ENCODE measurements around the gene WHAMM. TPM values are rescaled to one million over a fixed set of nuclear protein-coding genes. Genes with fewer than 3 reads are reported as not detected.

Gene WHAMM
- total and polyA plus RNA-seq, 5 experiments from 2014 or later = 3.7 to 40.0 (median 5.8) TPM

GRCh38 chr15:82848241-82848993 lies 39.0 kb downstream of the WHAMM start:
- POLR2A ChIA-PET = interaction anchor here (1.3 kb wide), 1 partner anchor 11 kb away, joined by 3 read pairs; no protein-coding TSS in a partner anchor
- ATAC-seq (no peak), DNase-seq (no peak)
- Mint-ChIP-seq H3K4me3 (no peak overlapping the region), H3K36me3 (peaks cover 0 to 4% (median 0%) of the 10 kb centered on the region in 3 donors), H3K27me3 (peaks cover 0 to 2% (median 0%) of the 10 kb centered on the region in 5 donors), H3K9me3 (peaks cover 0 to 2% (median 0%) of the 10 kb centered on the region in 9 donors), H3K27ac (no peak overlapping the region), H3K4me1 (peaks cover 9 to 31% (median 20%) of the 10 kb centered on the region in 4 donors)

- ATAC-seq (peak; percentile 48 to 65), DNase-seq (peak in 8 of 10 donors; percentile 19 to 53 (median 34))
- peaks cover 0 to 2% (median 0%) of the 10 kb centered on the region in 3 donors for H3K36me3 Mint-ChIP-seq
- POLR2A ChIA-PET = interaction anchor here (1.3 kb wide), 1 partner anchor 12 kb away, joined by 3 read pairs; no protein-coding TSS in a partner anchor
- peak overlapping the region in 2 of 10 donors; percentile 20 to 22 for H3K4me3 Mint-ChIP-seq
- peaks cover 7 to 27% (median 21%) of the 10 kb centered on the region in 4 donors for H3K4me1 Mint-ChIP-seq
- no peaks in the 10 kb centered on the region for H3K9me3 Mint-ChIP-seq
- H3K27me3 Mint-ChIP-seq = peaks cover 0 to 2% (median 0%) of the 10 kb centered on the region in 5 donors
- peak overlapping the region in 4 of 10 donors; percentile 16 to 79 (median 48) for H3K27ac Mint-ChIP-seq
Observed at GRCh38 chr15:82849556-82850512, 40.4 kb downstream of the WHAMM start.

DNA sequence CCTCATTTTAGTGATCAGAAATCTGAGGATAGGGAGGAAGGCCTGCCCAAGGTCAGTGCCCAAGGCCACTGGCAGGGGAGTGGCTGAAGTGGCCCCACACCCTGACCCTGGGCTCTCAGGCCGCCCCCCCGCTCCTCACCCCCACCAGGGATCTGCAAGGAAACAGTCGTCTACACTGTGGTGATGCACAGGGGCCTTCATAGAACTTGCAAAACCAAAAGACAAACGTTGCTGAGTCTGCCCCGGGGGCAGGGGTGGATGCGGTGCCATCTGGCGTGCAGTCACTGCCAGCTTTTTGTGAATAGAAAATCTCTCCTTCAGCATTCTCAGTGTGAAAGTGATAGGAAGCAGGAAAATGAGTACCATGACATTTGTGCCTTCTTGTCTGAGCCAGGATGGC lies 41.3 kb downstream of the WHAMM start:
- Mint-ChIP-seq H3K4me1 (peaks cover 2 to 27% (median 16%) of the 10 kb centered on the region in 4 donors), H3K4me3 (no peak overlapping the region), H3K36me3 (peaks cover 0 to 2% (median 0%) of the 10 kb centered on the region in 3 donors), H3K9me3 (no peaks in the 10 kb centered on the region), H3K27ac (no peak overlapping the region), H3K27me3 (peaks cover 0 to 2% (median 0%) of the 10 kb centered on the region in 5 donors)
- POLR2A ChIA-PET = no interaction called here
- no peak for ATAC-seq
- DNase-seq = no peak

DNA sequence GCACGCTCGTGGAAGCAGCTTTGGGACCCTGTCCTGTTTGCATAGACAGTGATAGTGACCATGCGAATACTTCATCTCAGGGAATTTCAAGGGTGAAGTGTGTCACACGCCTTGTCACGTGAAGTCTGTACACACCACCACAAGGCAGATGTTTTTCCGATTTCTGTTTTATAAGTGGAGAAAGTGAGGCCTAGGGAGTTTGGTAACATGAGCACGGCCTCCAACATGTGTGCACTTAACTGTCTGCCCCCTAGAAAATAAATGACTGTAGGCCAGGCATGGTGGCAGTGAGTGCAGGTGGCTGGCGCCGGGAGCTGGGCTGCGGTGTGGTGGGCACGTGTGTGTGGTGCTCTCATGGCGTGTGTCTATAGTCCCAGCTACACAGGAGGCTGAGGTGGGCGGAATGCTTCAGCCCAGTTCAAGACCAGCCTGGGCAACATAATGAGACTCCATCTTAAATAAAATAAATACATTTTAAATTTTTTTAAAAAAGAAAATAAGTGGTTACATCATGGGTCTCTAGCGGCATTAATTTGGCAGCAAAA lies 42.0 kb downstream of the WHAMM start:
- Mint-ChIP-seq H3K27ac (no peak overlapping the region), H3K27me3 (peaks cover 0 to 2% (median 0%) of the 10 kb centered on the region in 5 donors), H3K36me3 (peaks cover 0 to 2% (median 0%) of the 10 kb centered on the region in 3 donors), H3K4me3 (no peak overlapping the region), H3K4me1 (peaks cover 2 to 32% (median 18%) of the 10 kb centered on the region in 4 donors), H3K9me3 (no peaks in the 10 kb centered on the region)
- DNase-seq (no peak), ATAC-seq (no peak)
- POLR2A ChIA-PET = no interaction called here

DNA sequence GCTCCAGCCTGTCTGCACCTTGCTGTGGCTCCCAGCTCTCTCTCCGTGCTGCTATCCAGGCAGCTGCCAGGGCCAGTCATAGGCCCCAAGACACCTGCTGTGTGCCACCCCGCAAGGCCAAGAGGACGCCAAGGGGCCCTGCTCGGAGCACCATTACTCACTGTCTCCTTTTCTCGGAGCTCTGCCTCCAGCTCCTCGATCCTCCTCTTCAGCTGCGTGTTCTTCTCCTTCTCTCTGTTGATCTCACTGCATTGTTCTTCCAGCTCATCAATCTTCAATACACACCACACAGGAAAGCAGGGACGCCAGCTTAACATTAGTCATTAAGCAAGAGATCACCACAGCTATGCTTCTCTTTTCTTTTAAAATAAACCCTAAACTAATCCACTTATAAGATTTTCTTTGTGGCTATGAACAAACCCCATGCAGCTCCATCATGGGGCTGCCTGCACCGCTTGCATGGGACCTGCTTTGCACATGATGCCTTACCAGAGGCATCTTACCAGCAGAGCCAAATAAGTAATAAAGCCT lies 42.6 kb downstream of the WHAMM start:
- Mint-ChIP-seq H3K36me3 (peaks cover 0 to 2% (median 0%) of the 10 kb centered on the region in 3 donors), H3K27ac (peak overlapping the region in 1 of 10 donors; percentile 54), H3K4me1 (peaks cover 2 to 32% (median 18%) of the 10 kb centered on the region in 4 donors), H3K4me3 (no peak overlapping the region), H3K9me3 (no peaks in the 10 kb centered on the region), H3K27me3 (peaks cover 0 to 2% (median 0%) of the 10 kb centered on the region in 5 donors)
- ATAC-seq (no peak), DNase-seq (no peak)
- POLR2A ChIA-PET = no interaction called here

- POLR2A ChIA-PET = no interaction called here
- Mint-ChIP-seq H3K36me3 (peaks cover 0 to 2% (median 0%) of the 10 kb centered on the region in 3 donors), H3K4me1 (peaks cover 2 to 32% (median 18%) of the 10 kb centered on the region in 4 donors), H3K27ac (peak overlapping the region in 4 of 10 donors; percentile 21 to 72 (median 37)), H3K27me3 (peaks cover 0 to 2% (median 0%) of the 10 kb centered on the region in 5 donors), H3K9me3 (no peaks in the 10 kb centered on the region), H3K4me3 (peak overlapping the region in 9 of 10 donors; percentile 6 to 81 (median 55))
- ATAC-seq = peak; percentile 46 to 60
- peak in 5 of 10 donors; percentile 11 to 39 (median 23) for DNase-seq
Observed at GRCh38 chr15:82852941-82853561, 43.6 kb downstream of the WHAMM start.

DNA sequence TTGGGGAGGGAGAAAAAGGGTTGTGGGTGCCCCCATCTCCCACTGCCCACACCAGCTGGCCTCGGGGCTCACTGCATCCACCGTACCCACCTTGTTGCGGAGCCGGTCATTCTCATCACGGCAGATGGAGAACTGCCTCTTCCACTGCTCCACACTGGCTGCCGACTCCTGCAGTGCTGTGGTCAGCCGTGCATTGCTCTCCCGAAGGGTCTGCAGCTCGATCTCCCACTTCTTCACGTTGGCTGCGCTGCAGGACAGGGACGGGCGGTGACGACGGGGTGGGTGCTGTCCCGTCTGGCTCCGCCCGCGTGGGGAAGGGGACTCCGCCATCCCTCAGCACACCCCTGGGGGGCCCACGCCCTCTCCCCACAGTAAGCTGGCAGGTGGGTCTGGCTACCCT lies 45.1 kb downstream of the WHAMM start:
- peaks cover 0 to 2% (median under 1%) of the 10 kb centered on the region in 3 donors for H3K36me3 Mint-ChIP-seq

DNA sequence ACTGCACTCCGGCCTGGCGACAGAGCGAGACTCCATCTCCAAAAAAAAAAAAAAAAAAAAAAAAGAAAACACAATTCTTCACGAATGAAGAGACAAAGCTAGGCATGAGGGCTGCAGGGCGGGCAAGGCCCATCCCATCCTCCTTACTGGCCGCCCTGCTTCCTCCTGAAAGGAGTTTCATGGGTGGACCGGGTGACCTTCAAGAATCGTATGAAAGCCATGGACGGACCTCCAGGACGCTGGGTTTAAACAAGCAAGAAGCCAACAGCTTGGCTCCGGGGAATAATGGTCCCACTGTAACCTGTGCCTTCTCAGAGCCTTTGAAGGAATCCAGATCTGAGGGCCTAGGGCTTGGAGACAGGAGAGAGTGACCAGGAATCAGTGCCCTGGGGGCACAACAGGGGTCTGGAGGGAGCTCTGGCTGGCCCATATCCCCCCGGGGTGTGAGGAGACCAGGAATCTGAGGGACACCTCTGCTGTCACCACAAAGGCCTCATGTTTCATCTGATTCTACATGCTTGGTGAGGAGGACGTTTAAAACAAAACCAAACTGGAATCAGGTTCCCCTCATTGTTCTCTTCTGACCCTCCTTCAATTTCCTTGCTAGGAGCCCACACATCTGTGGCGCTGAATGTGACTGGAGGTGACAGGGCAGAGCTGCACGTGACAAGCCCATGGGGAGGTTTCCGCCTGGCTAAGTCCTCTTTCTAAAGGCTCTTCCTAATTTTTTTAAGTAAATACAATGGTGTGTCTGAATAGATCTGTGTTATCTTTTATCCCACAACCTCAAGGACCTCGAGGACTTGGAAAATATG lies 46.1 kb downstream of the WHAMM start:
- no peaks in the 10 kb centered on the region for H3K9me3 Mint-ChIP-seq
- H3K4me3 Mint-ChIP-seq = peak overlapping the region in 2 of 10 donors; percentile 13 to 55
- POLR2A ChIA-PET = interaction anchor here (0.6 kb wide), 1 partner anchor 1941 kb away, joined by 3 read pairs; no protein-coding TSS in a partner anchor
- peaks cover 2 to 22% (median 15%) of the 10 kb centered on the region in 4 donors for H3K4me1 Mint-ChIP-seq
- H3K27ac Mint-ChIP-seq = peak overlapping the region in 3 of 10 donors; percentile 19 to 38 (median 27)
- ATAC-seq (no peak), DNase-seq (no peak)
- H3K36me3 Mint-ChIP-seq = peaks cover 0 to 2% (median under 1%) of the 10 kb centered on the region in 3 donors
- peaks cover 0 to 2% (median 0%) of the 10 kb centered on the region in 5 donors for H3K27me3 Mint-ChIP-seq

More for the DNA sequence above, 45.1 kb downstream of the WHAMM start:
- H3K4me1 Mint-ChIP-seq = peaks cover 4 to 27% (median 17%) of the 10 kb centered on the region in 4 donors
- no peak overlapping the region for H3K27ac Mint-ChIP-seq
- peaks cover 0 to 2% (median 0%) of the 10 kb centered on the region in 5 donors for H3K27me3 Mint-ChIP-seq
- H3K4me3 Mint-ChIP-seq = no peak overlapping the region
- no peak for ATAC-seq
- no peak for DNase-seq
- POLR2A ChIA-PET = no interaction called here
- no peaks in the 10 kb centered on the region for H3K9me3 Mint-ChIP-seq

GRCh38 chr15:82856397-82857170 lies 47.2 kb downstream of the WHAMM start:
- POLR2A ChIA-PET = no interaction called here
- H3K36me3 Mint-ChIP-seq = peaks cover 0 to 2% (median 0%) of the 10 kb centered on the region in 3 donors
- H3K9me3 Mint-ChIP-seq = no peaks in the 10 kb centered on the region
- no peak overlapping the region for H3K4me3 Mint-ChIP-seq
- no peak for DNase-seq
- peaks cover 0 to 2% (median 0%) of the 10 kb centered on the region in 5 donors for H3K27me3 Mint-ChIP-seq
- H3K4me1 Mint-ChIP-seq = peaks cover 2 to 22% (median 18%) of the 10 kb centered on the region in 4 donors
- no peak for ATAC-seq
- peak overlapping the region in 1 of 10 donors; percentile 38 for H3K27ac Mint-ChIP-seq

DNA sequence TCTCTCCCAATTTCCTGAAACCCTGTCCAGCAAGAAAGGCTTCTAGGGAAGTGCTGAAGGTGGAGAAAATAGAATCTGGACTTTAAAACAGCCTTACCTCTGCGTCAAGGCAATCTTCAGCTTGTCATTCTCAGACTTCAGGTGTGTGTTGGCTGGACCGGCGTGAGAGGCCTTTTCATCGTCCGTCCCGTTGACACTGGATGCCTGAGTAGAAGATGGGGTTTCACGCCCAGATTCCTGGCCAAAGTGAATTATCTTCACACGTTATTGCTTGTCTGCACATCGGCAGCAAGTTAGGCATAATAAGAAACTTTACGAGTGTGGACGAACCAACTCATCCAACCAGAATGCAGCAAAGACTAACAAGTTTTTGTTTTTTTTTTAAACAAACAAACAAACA lies 49.5 kb downstream of the WHAMM start:
- Mint-ChIP-seq H3K9me3 (no peaks in the 10 kb centered on the region), H3K4me3 (no peak overlapping the region), H3K27ac (no peak overlapping the region), H3K4me1 (peaks cover 2 to 8% (median 5%) of the 10 kb centered on the region in 4 donors), H3K27me3 (no peaks in the 10 kb centered on the region), H3K36me3 (peaks cover 0 to 2% (median 0%) of the 10 kb centered on the region in 3 donors)
- POLR2A ChIA-PET = no interaction called here
- DNase-seq (no peak), ATAC-seq (no peak)

Measured in naive thymus-derived CD8-positive, alpha-beta T cell (primary cell).